H1 (cell line): ENCODE measurements around the gene MRAP. TPM values are rescaled to one million over a fixed set of nuclear protein-coding genes. Genes with fewer than 3 reads are reported as not detected.
A peak's percentile ranks its signal among the peaks of the same experiment; 100 is the strongest.

Experiments used
- CTCF ChIA-PET: fragments of 300-600 bp; sonication (Branson Sonifier 250); formaldehyde crosslinking; loops from one replicate; lab custom pipeline; 2021; ENCODE audit not compliant: partially characterized antibody; lab: Charles Lee
- POLR2A ChIA-PET: fragments of 300-600 bp; sonication (Branson Sonifier 250); formaldehyde crosslinking; loops from one replicate; lab custom pipeline; 2021; ENCODE audit warnings: inconsistent platforms; ENCODE audit not compliant: partially characterized antibody; lab: Charles Lee
- DNase-seq, 2 experiments: peaks; one replicate each; pipeline versions ENCODE4 v3.0.0 to v3.0.0-alpha.2; 2010 to 2022; ENCODE audit warnings: low spot score in 2 of 2, low read depth in 1 of 2, mixed read lengths in 1 of 2
- FAIRE-seq: peaks from 2 replicates; lab custom pipeline; 2011; peaks lifted over from hg19 to GRCh38; lab: Jason Lieb, UNC
- H2AFZ ChIP-seq: 2 replicates; pipeline ENCODE4 v1.8.1; 2012; ENCODE audit warnings: low read length, inconsistent platforms
- H2AK5ac ChIP-seq: 2 replicates; pipeline ENCODE4 v1.6.1; 2013; ENCODE audit warnings: low read depth, low read length
- H2BK120ac ChIP-seq: replicated peaks from 2 replicates; pipeline ENCODE3; 2013; ENCODE audit warnings: low read depth, low read length, inconsistent platforms
- H2BK12ac ChIP-seq: 2 replicates; pipeline ENCODE4 v1.6.1; 2013; ENCODE audit warnings: low read depth, low read length
- H2BK15ac ChIP-seq: 2 replicates; pipeline ENCODE4 v1.6.1; 2013; ENCODE audit warnings: low read length
- H2BK20ac ChIP-seq: 2 replicates; pipeline ENCODE4 v1.6.1; 2013; ENCODE audit warnings: low read length
- H2BK5ac ChIP-seq: 2 replicates; pipeline ENCODE4 v1.6.1; 2013; ENCODE audit warnings: low read depth, low read length
- H3K14ac ChIP-seq: 2 replicates; pipeline ENCODE4 v1.6.1; 2013; ENCODE audit warnings: inconsistent platforms; ENCODE audit not compliant: insufficient read length
- H3K18ac ChIP-seq: 2 replicates; pipeline ENCODE4 v1.6.1; 2013; ENCODE audit warnings: low read length; ENCODE audit errors: extremely low read depth
- H3K23ac ChIP-seq: 2 replicates; pipeline ENCODE4 v1.6.1; 2013; ENCODE audit warnings: inconsistent platforms; ENCODE audit not compliant: insufficient read length
- H3K23me2 ChIP-seq: 2 replicates; pipeline ENCODE4 v1.6.1; 2013; ENCODE audit warnings: low read depth, low read length
- H3K27ac ChIP-seq: 2 replicates; pipeline ENCODE4 v1.6.1; 2011; ENCODE audit warnings: low read depth, low read length, inconsistent platforms
- H3K27me3 ChIP-seq, 4 experiments: replicated peaks in 1 of 4; 1 replicate in 1 of 4; 2 replicates in 3 of 4; pipeline versions ENCODE4 v1.6.1 to v1.8.1; 2011 to 2013; ENCODE audit warnings: low read length in 3 of 4, mild to moderate bottlenecking in 3 of 4, inconsistent platforms in 2 of 4, mixed read lengths in 2 of 4, moderate library complexity in 1 of 4; ENCODE audit not compliant: control insufficient read depth in 3 of 4, insufficient read depth in 3 of 4; ENCODE audit errors: extremely low read depth in 1 of 4
- H3K36me3 ChIP-seq, 4 experiments: 2 replicates each; pipeline versions ENCODE4 v1.6.1 to v1.8.1; 2011 to 2013; ENCODE audit warnings: mild to moderate bottlenecking in 4 of 4, low read length in 3 of 4, moderate library complexity in 2 of 4, control low read depth in 1 of 4, inconsistent platforms in 1 of 4; ENCODE audit not compliant: insufficient read depth in 4 of 4, control insufficient read depth in 2 of 4
- H3K4ac ChIP-seq: replicated peaks from 2 replicates; pipeline ENCODE3; 2013; ENCODE audit warnings: low read length, low read depth, mixed read lengths, inconsistent platforms; ENCODE audit not compliant: insufficient read length
- H3K4me1 ChIP-seq, 4 experiments: replicated peaks in 1 of 4; 1 replicate in 1 of 4; 2 replicates in 3 of 4; pipeline versions ENCODE4 v1.6.1 to v1.8.1; 2011 to 2013; ENCODE audit warnings: low read length in 3 of 4, inconsistent platforms in 2 of 4, mixed read lengths in 1 of 4; ENCODE audit not compliant: insufficient read depth in 4 of 4, control insufficient read depth in 3 of 4
- H3K4me2 ChIP-seq, 2 experiments: 2 replicates each; pipeline versions ENCODE4 v1.6.1 to v1.8.1; 2011 to 2013; ENCODE audit warnings: low read depth in 2 of 2, low read length in 2 of 2, control low read depth in 1 of 2, inconsistent platforms in 1 of 2, mild to moderate bottlenecking in 1 of 2; ENCODE audit not compliant: insufficient read depth in 1 of 2
- H3K4me3 ChIP-seq, 4 experiments: fragments of 200-600, 300-600 bp in 1 of 4; sonication (generic), shearing (Covaris generic), sonication (Bioruptor Twin) in 1 of 4; 2 replicates each; pipeline versions ENCODE4 v1.5.1 to v1.8.1; 2011 to 2016; ENCODE audit warnings: low read length in 4 of 4, low read depth in 3 of 4, control low read depth in 2 of 4, inconsistent platforms in 2 of 4, mild to moderate bottlenecking in 2 of 4, mixed read lengths in 1 of 4, moderate library complexity in 1 of 4; ENCODE audit not compliant: insufficient read depth in 2 of 4; ENCODE audit errors: extremely low read depth in 1 of 4
- H3K56ac ChIP-seq: replicated peaks from 2 replicates; pipeline ENCODE3; 2013; ENCODE audit warnings: low read depth, mild to moderate bottlenecking, mixed read lengths, low read length, inconsistent platforms; ENCODE audit not compliant: insufficient read length
- H3K79me1 ChIP-seq: 2 replicates; pipeline ENCODE4 v1.6.1; 2013; ENCODE audit warnings: low read depth, low read length, control low read depth
- H3K79me2 ChIP-seq, 2 experiments: 2 replicates each; pipeline versions ENCODE4 v1.6.1 to v1.8.1; 2012 to 2013; ENCODE audit warnings: low read length in 2 of 2, mild to moderate bottlenecking in 2 of 2, inconsistent platforms in 1 of 2; ENCODE audit not compliant: insufficient read depth in 2 of 2, control insufficient read depth in 1 of 2
- H3K9ac ChIP-seq, 4 experiments: replicated peaks in 1 of 4; 1 replicate in 1 of 4; 2 replicates in 3 of 4; pipeline versions ENCODE4 v1.6.1 to v1.8.1; 2011 to 2013; ENCODE audit warnings: low read depth in 3 of 4, low read length in 3 of 4, control low read depth in 2 of 4, mild to moderate bottlenecking in 2 of 4, moderate library complexity in 2 of 4, inconsistent platforms in 1 of 4; ENCODE audit errors: extremely low read depth in 1 of 4
- H3K9me3 ChIP-seq, 2 experiments: 2 replicates each; pipeline versions ENCODE4 v1.6.1 to v1.8.1; 2012 to 2013; ENCODE audit warnings: mild to moderate bottlenecking in 2 of 2, moderate library complexity in 2 of 2, control low read depth in 1 of 2, inconsistent platforms in 1 of 2, low read depth in 1 of 2, low read length in 1 of 2, mixed read lengths in 1 of 2; ENCODE audit not compliant: insufficient read depth in 2 of 2
- H4K20me1 ChIP-seq, 2 experiments: replicated peaks in 1 of 2; 2 replicates each; pipeline versions ENCODE3 to v1.8.1; 2011 to 2013; ENCODE audit warnings: inconsistent platforms in 2 of 2, low read length in 2 of 2, mild to moderate bottlenecking in 1 of 2; ENCODE audit not compliant: insufficient read depth in 2 of 2, control insufficient read depth in 1 of 2
- H4K5ac ChIP-seq: 2 replicates; pipeline ENCODE4 v1.6.1; 2013; ENCODE audit warnings: low read length, low read depth, mixed read lengths, inconsistent platforms; ENCODE audit not compliant: insufficient read length
- H4K8ac ChIP-seq: 2 replicates; pipeline ENCODE4 v1.8.0; 2013; ENCODE audit warnings: mild to moderate bottlenecking, moderate library complexity, low read length, inconsistent platforms; ENCODE audit not compliant: insufficient read depth; ENCODE audit errors: extremely low read depth
- H4K91ac ChIP-seq: replicated peaks from 2 replicates; pipeline ENCODE3; 2013; ENCODE audit warnings: low read length, mixed read lengths, inconsistent platforms; ENCODE audit not compliant: insufficient read length
- BACH1 ChIP-seq: IDR thresholded peaks from 2 replicates; pipeline ENCODE4 v1.6.1; 2012; ENCODE audit warnings: low read length, improper control_type of control experiment
- CREB1 ChIP-seq: IDR thresholded peaks from 2 replicates; pipeline ENCODE4 v1.6.1; 2012; ENCODE audit warnings: inconsistent platforms
- CTCF ChIP-seq, 3 experiments: IDR thresholded peaks; 1 replicate in 2 of 3; 2 replicates in 1 of 3; pipeline versions ENCODE4 v1.5.1 to v1.6.1; 2011; ENCODE audit warnings: low read length in 3 of 3, mild to moderate bottlenecking in 3 of 3, inconsistent platforms in 2 of 3, low read depth in 1 of 3, moderate library complexity in 1 of 3; ENCODE audit not compliant: insufficient read depth in 1 of 3; ENCODE audit errors: control extremely low read depth in 1 of 3
- GTF2F1 ChIP-seq: IDR thresholded peaks from 2 replicates; pipeline ENCODE4 v1.6.1; 2012; ENCODE audit warnings: low read depth, low read length, improper control_type of control experiment, borderline replicate concordance
- HDAC2 ChIP-seq, 2 experiments: fragments of 300-600 bp in 1 of 2; sonication (generic) in 1 of 2; IDR thresholded peaks; 2 replicates each; pipeline ENCODE4 v1.6.1; 2011 to 2012; ENCODE audit warnings: low read depth in 2 of 2, low read length in 2 of 2, mild to moderate bottlenecking in 2 of 2, moderate library complexity in 2 of 2, borderline replicate concordance in 1 of 2, inconsistent platforms in 1 of 2
- KDM5A ChIP-seq: fragments of 200-600 bp; IDR thresholded peaks from 2 replicates; pipeline ENCODE4 v1.7.1; 2012; ENCODE audit warnings: mild to moderate bottlenecking, low read length, inconsistent platforms, mixed read lengths
- RAD21 ChIP-seq, 2 experiments: IDR thresholded peaks in 1 of 2; conservative IDR thresholded peaks in 1 of 2; 2 replicates each; pipeline ENCODE4 v1.6.1; 2011; ENCODE audit warnings: low read depth in 2 of 2, low read length in 2 of 2, improper control_type of control experiment in 1 of 2, inconsistent platforms in 1 of 2, mild to moderate bottlenecking in 1 of 2, moderate library complexity in 1 of 2
- SP4 ChIP-seq: IDR thresholded peaks from 2 replicates; pipeline ENCODE4 v1.6.1; 2012; ENCODE audit warnings: low read length, inconsistent platforms
- USF2 ChIP-seq: IDR thresholded peaks from 2 replicates; pipeline ENCODE4 v1.6.1; 2011; ENCODE audit warnings: low read length, improper control_type of control experiment
- WGBS, 2 experiments: shearing (Covaris generic) in 1 of 2; methylation state at CpG; one replicate each; pipeline versions ENCODE4 v1.1.6 to v1.1.7; 2013 to 2015; ENCODE audit warnings: low lambda C conversion rate in 2 of 2, mixed read lengths in 2 of 2, inconsistent platforms in 1 of 2, low coverage in 1 of 2, missing lambda C conversion rate in 1 of 2; ENCODE audit not compliant: insufficient replicate concordance in 2 of 2, insufficient coverage in 1 of 2, insufficient read length in 1 of 2; ENCODE audit errors: extremely low coverage in 1 of 2, missing lambda C conversion rate in 1 of 2; 5-methylcytosine and 5-hydroxymethylcytosine counted together
- polyA plus RNA-seq, 7 experiments: library from polyadenylated mRNA; depleted of rRNA in 3 of 7; stranded (reverse) in 5 of 7; unstranded in 2 of 7; fragments of >200 nt in 5 of 7; fragments of 200-250 nt in 2 of 7; gene quantifications; 1 replicate in 5 of 7; 2 replicates in 1 of 7; 4 replicates in 1 of 7; pipeline versions ENCODE4 v1.2.1 to v1.2.3, GENCODE V29; 2011 to 2013; ENCODE audit warnings: missing spikeins in 2 of 7, mixed read lengths in 2 of 7
- total RNA-seq: library from RNA; stranded (reverse); fragmentation: NEBNext Ultra II Directional; extraction: Animal tissue kit (Norgen Biotek cat#: 25700); gene quantifications from 2 replicates; pipeline ENCODE4 v1.2.1, GENCODE V29; 2021

MRAP gene
- total and polyA plus RNA-seq, 2 of the 8 experiments (the other 6 are each of a cell fraction or from before 2014, with no cell fraction given), result not detected

GRCh38 chr21:32302560-32302959, 3.9 kb downstream of the MRAP start:
- CTCF ChIA-PET, result no interaction called here
- H3K27ac ChIP-seq, result no peak overlapping the region

More at GRCh38 chr21:32302560-32302959, 3.9 kb downstream of the MRAP start:
- no peak overlapping the region for H2BK15ac ChIP-seq
- H2AK5ac ChIP-seq, result no peak overlapping the region
- no peak overlapping the region for H3K4me2 ChIP-seq
- H4K8ac ChIP-seq, result no peak overlapping the region
- no peak overlapping the region for H2BK5ac ChIP-seq
- H3K23ac ChIP-seq, result no peak overlapping the region
- FAIRE-seq, result no peak
- H4K91ac ChIP-seq, result no peak overlapping the region
- 94% methylated on average over 6 of the region's 6 CpGs; no CpG with 5 or more reads in 1 of the 2 experiments for WGBS, 2 experiments
- H4K5ac ChIP-seq, result no peak overlapping the region
- H2BK20ac ChIP-seq, result no peak overlapping the region
- H3K79me1 ChIP-seq, result no peaks in the 10 kb centered on the region
- no peak overlapping the region for H2AFZ ChIP-seq
- TF ChIP-seq HDAC2 (IDR thresholded peaks at IDR 0.05; ENCODE audit: borderline replicate concordance in 1 of 2, low read depth in 2 of 2, low read length in 2 of 2) (no peak), SP4 (no peak), RAD21 (IDR thresholded peaks at IDR 0.05 in 1 of 2, conservative IDR thresholded peaks at IDR 0.05 in 1 of 2; ENCODE audit: low read depth in 2 of 2, low read length in 2 of 2) (no peak), CREB1 (no peak), CTCF (IDR thresholded peaks at IDR 0.05; ENCODE audit: control extremely low read depth in 1 of 3, insufficient read depth in 1 of 3, low read depth in 1 of 3, low read length in 3 of 3) (no peak), BACH1 (no peak), GTF2F1 (no peak), USF2 (no peak), KDM5A (no peak)
- TF ChIP-seq, all 59 proteins: peak for 0
- Histone ChIP-seq H2BK12ac (no peak overlapping the region), H3K56ac (no peak overlapping the region), H3K14ac (no peak overlapping the region), H3K9me3 (peaks cover 0 to 3% of the 10 kb centered on the region in 2 experiments; a peak in 1 of 4 replicates), H3K4me1 (peaks cover 0 to 7% (median 4%) of the 10 kb centered on the region in 4 experiments; a peak in 5 of 7 replicates), H3K4me3 (no peak overlapping the region), H3K18ac (no peak overlapping the region), H3K4ac (no peak overlapping the region), H2BK120ac (no peak overlapping the region), H3K79me2 (no peaks in the 10 kb centered on the region), H3K9ac (no peak overlapping the region), H3K36me3 (peaks cover 0 to 3% (median 0%) of the 10 kb centered on the region in 4 experiments; a peak in 1 of 8 replicates), H3K27me3 (no peaks in the 10 kb centered on the region), H4K20me1 (peaks cover 2 to 6% of the 10 kb centered on the region in 2 experiments), H3K23me2 (no peaks in the 10 kb centered on the region; the same call in 1 of the 2 replicates)
- POLR2A ChIA-PET, result no interaction called here
- peak in 1 of 2 experiments; percentile 20 for DNase-seq
